HG02678 (cell line): ENCODE measurements around the gene CLEC18A.
"Not testable (repeated sequence)": the region's sequence is repeated elsewhere in the genome, so short reads cannot be mapped to it uniquely, and the experiment has no call there.

Experiments
- ATAC-seq: cut with Tn5 transposase; IDR thresholded peaks from one replicate; pipeline ENCODE4 v1.9.1; 2021; ENCODE audit warnings: mild to moderate bottlenecking, moderate library complexity; ENCODE audit not compliant: unreplicated experiment

Gene CLEC18A

GRCh38 chr16:69951672-69952031 lies 518 bp downstream of the CLEC18A start:
- not testable (repeated sequence) for ATAC-seq

GRCh38 chr16:69952116-69952515 lies 982 bp downstream of the CLEC18A start:
- ATAC-seq = not testable (repeated sequence)

GRCh38 chr16:69952572-69953355 lies 1.6 kb downstream of the CLEC18A start:
- ATAC-seq = not testable (repeated sequence)

- not testable (repeated sequence) for ATAC-seq
Observed at GRCh38 chr16:69954241-69954640, 3.1 kb downstream of the CLEC18A start.

GRCh38 chr16:69963312-69963711 lies 12.2 kb downstream of the CLEC18A start:
- ATAC-seq = not testable (repeated sequence)

- not testable (repeated sequence) for ATAC-seq
Observed at GRCh38 chr16:69964960-69965660, 14.0 kb downstream of the CLEC18A start.

- not testable (repeated sequence) for ATAC-seq
Observed at GRCh38 chr16:69965661-69966054, 14.5 kb downstream of the CLEC18A start.

GRCh38 chr16:69967688-69968087 lies 16.6 kb downstream of the CLEC18A start:
- not testable (repeated sequence) for ATAC-seq

GRCh38 chr16:69968125-69968524 lies 17.0 kb downstream of the CLEC18A start:
- ATAC-seq = not testable (repeated sequence)

GRCh38 chr16:69969657-69970056 lies 18.5 kb downstream of the CLEC18A start:
- ATAC-seq = not testable (repeated sequence)

GRCh38 chr16:69972120-69972519 lies 21.0 kb downstream of the CLEC18A start:
- not testable (repeated sequence) for ATAC-seq

GRCh38 chr16:69972935-69973334 lies 21.8 kb downstream of the CLEC18A start:
- not testable (repeated sequence) for ATAC-seq

- not testable (repeated sequence) for ATAC-seq
Observed at GRCh38 chr16:69985196-69985595, 34.1 kb downstream of the CLEC18A start.

GRCh38 chr16:69997956-69998355 lies 46.8 kb downstream of the CLEC18A start:
- ATAC-seq = not testable (repeated sequence)

- not testable (repeated sequence) for ATAC-seq
Observed at GRCh38 chr16:69999801-70000200, 48.7 kb downstream of the CLEC18A start.

- ATAC-seq = not testable (repeated sequence)
Observed at GRCh38 chr16:70003511-70003910, 52.4 kb downstream of the CLEC18A start.

- not testable (repeated sequence) for ATAC-seq
Observed at GRCh38 chr16:70008604-70009003, 57.5 kb downstream of the CLEC18A start.

GRCh38 chr16:70010615-70011014 lies 59.5 kb downstream of the CLEC18A start:
- ATAC-seq = not testable (repeated sequence)

GRCh38 chr16:70011120-70011519 lies 60.0 kb downstream of the CLEC18A start:
- not testable (repeated sequence) for ATAC-seq

- ATAC-seq = not testable (repeated sequence)
Observed at GRCh38 chr16:70012354-70012753, 61.2 kb downstream of the CLEC18A start.

- not testable (repeated sequence) for ATAC-seq
Observed at GRCh38 chr16:70012951-70013350, 61.8 kb downstream of the CLEC18A start.
